ENCODE measurements around the gene PPFIA3.

Gene PPFIA3

DNA sequence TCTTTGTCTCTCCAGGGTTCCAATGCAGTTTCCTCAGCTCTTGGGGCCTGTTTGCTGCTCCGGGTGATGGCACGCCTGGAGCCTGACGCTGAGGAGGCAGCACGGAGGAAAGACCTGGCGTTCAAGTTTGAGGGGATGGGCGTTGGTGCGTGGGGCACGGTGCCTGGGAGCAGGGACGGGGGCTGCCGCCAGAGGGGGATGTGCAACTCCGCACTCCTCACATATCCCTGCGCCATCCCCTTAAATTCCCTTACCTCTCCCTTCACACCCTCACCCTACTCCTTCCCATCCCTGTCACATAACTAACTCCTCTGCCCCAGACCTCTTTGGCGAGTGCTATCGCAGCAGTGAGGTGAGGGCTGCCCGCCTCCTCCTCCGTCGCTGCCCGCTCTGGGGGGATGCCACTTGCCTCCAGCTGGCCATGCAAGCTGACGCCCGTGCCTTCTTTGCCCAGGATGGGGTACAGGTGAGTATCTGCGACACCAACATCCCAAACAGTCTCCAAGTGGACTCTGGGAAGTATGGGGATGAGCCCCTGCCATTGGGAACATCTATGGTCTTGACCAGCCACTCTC is 69.4 kb downstream of the PPFIA3 start:
- DNase-seq = no peak

DNA sequence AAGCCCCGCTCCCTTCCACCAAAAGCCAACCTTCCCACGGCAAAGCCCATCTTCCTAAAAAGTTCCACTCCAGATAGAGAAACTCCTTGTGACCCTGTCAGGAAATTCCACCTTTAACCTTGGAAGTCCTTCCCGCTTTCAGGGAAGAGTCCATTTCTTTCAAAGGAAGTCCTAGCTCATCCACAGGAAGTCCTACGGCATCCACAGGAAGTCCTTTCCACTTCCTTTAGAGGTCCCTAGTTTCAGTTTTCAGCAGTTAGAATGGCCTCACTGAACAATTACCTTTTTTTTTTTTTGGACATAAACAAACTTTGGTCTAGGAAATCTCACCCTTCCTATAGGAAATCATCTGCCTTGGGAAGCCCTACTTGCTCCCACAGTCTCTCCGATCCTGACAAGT is 69.9 kb downstream of the PPFIA3 start:
- DNase-seq = no peak

DNA sequence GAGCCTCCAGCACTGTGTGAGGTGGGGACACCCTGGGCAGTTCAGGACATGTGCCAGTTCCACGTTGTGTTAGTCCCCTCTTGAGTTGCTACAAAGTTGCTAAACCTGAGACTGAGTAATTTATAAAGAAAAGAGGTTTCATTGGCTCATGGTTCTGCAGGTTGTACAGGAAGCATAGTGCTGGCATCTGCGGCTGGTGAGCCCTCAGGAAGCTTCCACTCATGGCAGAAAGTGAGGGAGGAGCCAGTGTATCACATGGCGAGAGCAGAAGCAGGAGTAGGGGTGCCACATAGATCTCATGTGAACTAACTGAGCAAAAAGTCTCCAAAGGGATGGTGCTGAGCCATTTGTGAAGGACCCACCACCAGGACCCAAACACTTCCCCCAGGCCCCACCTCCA is 71.4 kb downstream of the PPFIA3 start:
- DNase-seq = no peak

DNA sequence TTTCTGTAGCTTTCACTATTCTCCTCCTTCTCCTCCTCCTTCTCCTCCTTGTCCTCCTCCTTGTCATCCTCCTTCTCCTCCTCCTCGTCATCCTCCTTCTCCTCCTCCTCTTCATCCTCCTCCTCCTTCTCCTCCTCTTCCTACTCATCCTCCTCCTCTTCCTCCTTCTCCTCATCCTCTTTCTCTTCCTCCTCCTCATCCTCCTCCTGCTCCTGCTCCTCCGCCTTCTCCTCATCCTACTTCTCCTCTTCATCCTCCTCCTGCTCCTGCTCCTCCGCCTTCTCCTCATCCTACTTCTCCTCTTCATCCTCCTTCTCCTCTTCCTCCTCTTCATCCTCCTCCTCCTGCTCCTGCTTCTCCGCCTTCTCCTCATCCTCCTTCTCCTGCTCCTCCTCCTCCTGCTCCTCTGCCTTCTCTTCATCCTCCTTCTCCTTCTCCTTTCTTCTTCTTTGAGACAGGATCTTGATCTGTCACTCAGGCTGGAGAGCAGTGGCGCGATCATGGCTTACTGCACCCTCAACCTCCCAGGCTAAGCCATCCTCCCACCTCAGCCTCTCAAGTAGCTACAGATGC is 74.6 kb downstream of the PPFIA3 start:
- DNase-seq = no peak

DNA sequence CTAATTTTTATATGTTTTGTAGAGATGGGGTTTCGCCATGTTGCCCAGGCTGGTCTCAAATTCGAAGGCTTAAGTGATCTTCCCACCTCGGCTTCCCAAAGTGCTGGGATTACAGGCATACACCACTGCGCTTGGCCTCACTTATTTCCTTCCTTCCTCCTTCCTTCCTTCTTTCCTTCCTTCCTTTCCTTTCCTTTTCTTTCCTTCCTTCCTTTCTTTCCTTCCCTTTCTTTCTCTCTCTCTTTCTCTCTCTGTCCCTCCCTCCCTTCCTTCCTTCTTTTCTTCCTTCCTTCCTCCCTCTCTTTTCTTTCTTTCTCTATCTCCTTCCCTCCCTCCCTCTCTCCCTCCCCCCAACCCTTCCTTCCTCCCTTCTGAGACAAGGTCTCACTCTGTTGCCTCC is 75.1 kb downstream of the PPFIA3 start:
- no peak for DNase-seq

DNA sequence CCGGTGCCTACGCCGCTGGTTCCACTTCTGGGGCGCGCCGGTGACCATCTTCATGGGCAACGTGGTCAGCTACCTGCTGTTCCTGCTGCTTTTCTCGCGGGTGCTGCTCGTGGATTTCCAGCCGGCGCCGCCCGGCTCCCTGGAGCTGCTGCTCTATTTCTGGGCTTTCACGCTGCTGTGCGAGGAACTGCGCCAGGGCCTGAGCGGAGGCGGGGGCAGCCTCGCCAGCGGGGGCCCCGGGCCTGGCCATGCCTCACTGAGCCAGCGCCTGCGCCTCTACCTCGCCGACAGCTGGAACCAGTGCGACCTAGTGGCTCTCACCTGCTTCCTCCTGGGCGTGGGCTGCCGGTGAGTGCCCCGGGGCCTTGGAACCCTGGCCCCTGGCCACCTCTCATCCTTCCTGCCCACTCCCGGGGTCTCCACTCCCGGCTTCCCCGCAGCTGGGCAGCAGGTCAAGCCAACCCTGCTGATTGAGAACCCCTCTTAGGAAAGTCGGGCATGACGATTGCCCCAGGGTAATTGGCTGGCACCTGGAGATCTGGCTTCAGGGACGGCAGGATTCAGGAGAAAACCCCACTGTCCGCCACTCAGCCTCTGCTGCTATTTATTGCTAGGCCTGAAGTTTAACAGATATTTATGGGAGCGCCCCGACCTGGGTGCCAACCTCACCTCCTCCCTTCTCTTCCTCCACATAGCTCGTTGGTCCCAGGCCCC is 77.3 kb downstream of the PPFIA3 start:
- DNase-seq = no peak

DNA sequence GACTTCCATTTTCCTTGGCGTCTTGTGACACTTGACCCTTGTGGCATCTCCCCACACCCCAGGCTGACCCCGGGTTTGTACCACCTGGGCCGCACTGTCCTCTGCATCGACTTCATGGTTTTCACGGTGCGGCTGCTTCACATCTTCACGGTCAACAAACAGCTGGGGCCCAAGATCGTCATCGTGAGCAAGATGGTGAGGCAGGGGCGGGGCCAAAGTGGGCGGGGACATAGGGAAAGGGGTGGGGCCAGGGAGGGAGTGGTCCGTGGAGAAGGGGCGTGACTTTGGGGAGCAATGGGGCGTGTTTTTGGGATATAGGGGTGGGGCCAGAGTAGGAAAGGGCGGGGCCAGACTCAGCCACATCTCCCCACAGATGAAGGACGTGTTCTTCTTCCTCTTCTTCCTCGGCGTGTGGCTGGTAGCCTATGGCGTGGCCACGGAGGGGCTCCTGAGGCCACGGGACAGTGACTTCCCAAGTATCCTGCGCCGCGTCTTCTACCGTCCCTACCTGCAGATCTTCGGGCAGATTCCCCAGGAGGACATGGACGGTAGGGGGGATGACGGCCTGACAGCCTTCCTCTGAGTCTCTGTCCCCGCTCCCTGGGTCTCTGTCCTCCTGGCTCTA is 81.0 kb downstream of the PPFIA3 start:
- no peak for DNase-seq

Measured in NCI-H2029 treated with DMSO at 0.1 percent for 48 hours (cell line).